Fibroblast of lung (primary cell): ENCODE measurements around the gene THOC7. TPM values are rescaled to one million over a fixed set of nuclear protein-coding genes. Genes with fewer than 3 reads are reported as not detected.

Experiments
- DNase-seq, 2 donors: peaks; one replicate each; pipeline versions ENCODE4 v3.0.0 to v3.0.0-alpha.2; 2010; ENCODE audit warnings: low read depth in 2 of 2
- H2AFZ ChIP-seq: 2 replicates; pipeline ENCODE4 v1.5.1; 2012; ENCODE audit warnings: low read length, control low read depth, inconsistent platforms
- H3K27ac ChIP-seq: 2 replicates; pipeline ENCODE4 v1.5.1; 2011; ENCODE audit warnings: low read length, control low read depth; ENCODE audit not compliant: insufficient read depth
- H3K27me3 ChIP-seq: 2 replicates; pipeline ENCODE4 v1.5.1; 2011; ENCODE audit warnings: mild to moderate bottlenecking, low read length; ENCODE audit not compliant: control insufficient read depth, insufficient read depth
- H3K36me3 ChIP-seq: 2 replicates; pipeline ENCODE4 v1.5.1; 2011; ENCODE audit warnings: low read length; ENCODE audit not compliant: control insufficient read depth, insufficient read depth
- H3K4me1 ChIP-seq: 2 replicates; pipeline ENCODE4 v1.5.1; 2011; ENCODE audit warnings: low read length; ENCODE audit not compliant: control insufficient read depth, insufficient read depth; ENCODE audit errors: extremely low read depth
- H3K4me2 ChIP-seq: 2 replicates; pipeline ENCODE4 v1.5.1; 2011; ENCODE audit warnings: low read length, control low read depth; ENCODE audit not compliant: insufficient read depth; ENCODE audit errors: extremely low read depth
- H3K4me3 ChIP-seq, 4 experiments: fragments of 200-600 bp in 1 of 4; sonication (generic) in 1 of 4; replicated peaks in 1 of 4; 2 replicates each; pipeline ENCODE4 v1.5.1; 2011 to 2016; ENCODE audit warnings: low read length in 4 of 4, low read depth in 3 of 4, mild to moderate bottlenecking in 3 of 4, control low read depth in 2 of 4, inconsistent platforms in 1 of 4, mixed read lengths in 1 of 4; ENCODE audit not compliant: insufficient read depth in 1 of 4; ENCODE audit errors: control extremely low read depth in 1 of 4
- H3K79me2 ChIP-seq: 2 replicates; pipeline ENCODE4 v1.5.1; 2012; ENCODE audit warnings: mild to moderate bottlenecking, low read length, inconsistent platforms; ENCODE audit not compliant: control insufficient read depth, insufficient read depth
- H3K9ac ChIP-seq: 2 replicates; pipeline ENCODE4 v1.5.1; 2011; ENCODE audit warnings: mild to moderate bottlenecking, low read length, control low read depth; ENCODE audit not compliant: insufficient read depth
- H3K9me3 ChIP-seq: 2 replicates; pipeline ENCODE4 v1.5.1; 2012; ENCODE audit warnings: low read depth, low read length; ENCODE audit not compliant: control insufficient read depth, insufficient read depth
- H4K20me1 ChIP-seq: 2 replicates; pipeline ENCODE4 v1.5.1; 2011; ENCODE audit warnings: low read length; ENCODE audit not compliant: control insufficient read depth, insufficient read depth; ENCODE audit errors: extremely low read depth
- EZH2 ChIP-seq: IDR thresholded peaks from 2 replicates; pipeline ENCODE4 v1.5.1; 2012; ENCODE audit warnings: low read length, control low read depth, mild to moderate bottlenecking; ENCODE audit errors: missing control alignments
- polyA plus RNA-seq, 2 donors: library from polyadenylated mRNA; depleted of rRNA in 1 of 2; stranded (reverse) in 1 of 2; unstranded in 1 of 2; fragments of >200 nt; gene quantifications; 2 replicates each; pipeline ENCODE4 v1.2.1, GENCODE V29; 2011 to 2012; ENCODE audit warnings: missing spikeins in 1 of 2
- total RNA-seq: library from RNA; depleted of rRNA; stranded (reverse); fragments of >200 nt; gene quantifications from 2 replicates; pipeline ENCODE4 v1.2.1, GENCODE V29; 2014
- TF ChIP-seq, protein P1 (sequence below), 2 donors: IDR thresholded peaks in 1 of 2; conservative IDR thresholded peaks in 1 of 2; 1 replicate in 1 of 2; 2 replicates in 1 of 2; pipeline ENCODE4 v1.5.1; 2011 to 2012; ENCODE audit warnings: low read length in 2 of 2, control low read depth in 1 of 2, inconsistent platforms in 1 of 2, low read depth in 1 of 2, mild to moderate bottlenecking in 1 of 2

The THOC7 gene
- total and polyA plus RNA-seq, 2 donors (not counting 1 experiment from before 2014, with no cell fraction given): 35.3 to 103 TPM

DNA sequence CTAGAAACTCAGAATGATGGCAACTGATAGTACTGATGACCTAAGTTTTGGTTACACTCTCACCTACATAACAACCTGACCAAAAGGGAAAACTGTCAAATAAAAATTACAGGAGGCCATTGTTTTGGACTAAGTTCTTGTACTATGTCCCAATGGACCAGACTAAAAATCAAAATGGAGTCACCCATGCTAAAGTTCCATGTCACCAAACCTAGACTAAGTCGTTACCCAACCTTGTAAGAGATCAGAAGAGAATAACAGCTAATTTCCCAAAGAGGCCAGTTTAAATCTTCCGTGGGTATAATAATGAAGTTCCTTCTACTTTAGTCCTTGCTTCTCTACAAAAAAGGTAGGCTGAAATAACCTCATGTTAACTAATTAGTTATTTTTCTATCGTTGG is 12.3 kb downstream of the THOC7 start:
- no peaks in the 10 kb centered on the region for H3K27me3 ChIP-seq
- no peaks in the 10 kb centered on the region for H3K9me3 ChIP-seq
- H3K4me2 ChIP-seq: no peak overlapping the region
- H3K4me1 ChIP-seq: no peaks in the 10 kb centered on the region
- peaks cover 17% of the 10 kb centered on the region for H3K79me2 ChIP-seq
- no peak overlapping the region for H3K4me3 ChIP-seq
- no peaks in the 10 kb centered on the region for H3K36me3 ChIP-seq
- no peak overlapping the region for H3K9ac ChIP-seq
- no peak for DNase-seq
- no peak overlapping the region for H2AFZ ChIP-seq
- no peaks in the 10 kb centered on the region for H4K20me1 ChIP-seq
- TF ChIP-seq, protein P1, sequence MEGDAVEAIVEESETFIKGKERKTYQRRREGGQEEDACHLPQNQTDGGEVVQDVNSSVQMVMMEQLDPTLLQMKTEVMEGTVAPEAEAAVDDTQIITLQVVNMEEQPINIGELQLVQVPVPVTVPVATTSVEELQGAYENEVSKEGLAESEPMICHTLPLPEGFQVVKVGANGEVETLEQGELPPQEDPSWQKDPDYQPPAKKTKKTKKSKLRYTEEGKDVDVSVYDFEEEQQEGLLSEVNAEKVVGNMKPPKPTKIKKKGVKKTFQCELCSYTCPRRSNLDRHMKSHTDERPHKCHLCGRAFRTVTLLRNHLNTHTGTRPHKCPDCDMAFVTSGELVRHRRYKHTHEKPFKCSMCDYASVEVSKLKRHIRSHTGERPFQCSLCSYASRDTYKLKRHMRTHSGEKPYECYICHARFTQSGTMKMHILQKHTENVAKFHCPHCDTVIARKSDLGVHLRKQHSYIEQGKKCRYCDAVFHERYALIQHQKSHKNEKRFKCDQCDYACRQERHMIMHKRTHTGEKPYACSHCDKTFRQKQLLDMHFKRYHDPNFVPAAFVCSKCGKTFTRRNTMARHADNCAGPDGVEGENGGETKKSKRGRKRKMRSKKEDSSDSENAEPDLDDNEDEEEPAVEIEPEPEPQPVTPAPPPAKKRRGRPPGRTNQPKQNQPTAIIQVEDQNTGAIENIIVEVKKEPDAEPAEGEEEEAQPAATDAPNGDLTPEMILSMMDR (conservative IDR thresholded peaks at IDR 0.05 in 1 of 2, IDR thresholded peaks at IDR 0.05 in 1 of 2; ENCODE audit: low read depth in 1 of 2, low read length in 2 of 2): no peak
- no peak for TF ChIP-seq EZH2
- no peak overlapping the region for H3K27ac ChIP-seq

DNA sequence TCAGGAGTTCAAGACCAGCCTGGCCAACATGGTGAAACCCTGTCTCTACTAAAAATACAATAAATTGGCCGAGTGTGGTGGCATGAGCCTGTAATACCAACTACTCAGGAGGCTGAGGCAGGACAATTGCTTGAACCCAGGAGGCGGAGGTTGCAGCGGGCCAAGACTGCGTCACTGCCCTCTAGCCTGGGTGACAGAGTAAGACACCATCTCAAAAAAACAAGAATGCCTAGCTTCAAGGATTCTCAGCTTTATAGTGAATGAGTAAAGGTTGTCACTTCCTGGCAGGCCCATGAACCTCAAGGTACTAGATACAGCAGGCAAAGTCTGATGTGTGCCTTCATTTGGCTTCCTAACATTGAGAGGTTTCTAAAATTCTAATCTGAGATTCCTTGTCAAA is 14.4 kb downstream of the THOC7 start:
- no peak overlapping the region for H3K4me2 ChIP-seq
- H3K79me2 ChIP-seq: peaks cover 7% of the 10 kb centered on the region
- H4K20me1 ChIP-seq: no peaks in the 10 kb centered on the region
- no peaks in the 10 kb centered on the region for H3K27me3 ChIP-seq
- no peak for TF ChIP-seq EZH2
- TF ChIP-seq, protein P1 (conservative IDR thresholded peaks at IDR 0.05 in 1 of 2, IDR thresholded peaks at IDR 0.05 in 1 of 2; ENCODE audit: low read depth in 1 of 2, low read length in 2 of 2): no peak
- no peak overlapping the region for H3K9ac ChIP-seq
- H3K27ac ChIP-seq: no peak overlapping the region
- DNase-seq: no peak
- no peaks in the 10 kb centered on the region for H3K36me3 ChIP-seq
- H2AFZ ChIP-seq: no peak overlapping the region
- H3K4me1 ChIP-seq: no peaks in the 10 kb centered on the region
- H3K9me3 ChIP-seq: no peaks in the 10 kb centered on the region
- no peak overlapping the region for H3K4me3 ChIP-seq

DNA sequence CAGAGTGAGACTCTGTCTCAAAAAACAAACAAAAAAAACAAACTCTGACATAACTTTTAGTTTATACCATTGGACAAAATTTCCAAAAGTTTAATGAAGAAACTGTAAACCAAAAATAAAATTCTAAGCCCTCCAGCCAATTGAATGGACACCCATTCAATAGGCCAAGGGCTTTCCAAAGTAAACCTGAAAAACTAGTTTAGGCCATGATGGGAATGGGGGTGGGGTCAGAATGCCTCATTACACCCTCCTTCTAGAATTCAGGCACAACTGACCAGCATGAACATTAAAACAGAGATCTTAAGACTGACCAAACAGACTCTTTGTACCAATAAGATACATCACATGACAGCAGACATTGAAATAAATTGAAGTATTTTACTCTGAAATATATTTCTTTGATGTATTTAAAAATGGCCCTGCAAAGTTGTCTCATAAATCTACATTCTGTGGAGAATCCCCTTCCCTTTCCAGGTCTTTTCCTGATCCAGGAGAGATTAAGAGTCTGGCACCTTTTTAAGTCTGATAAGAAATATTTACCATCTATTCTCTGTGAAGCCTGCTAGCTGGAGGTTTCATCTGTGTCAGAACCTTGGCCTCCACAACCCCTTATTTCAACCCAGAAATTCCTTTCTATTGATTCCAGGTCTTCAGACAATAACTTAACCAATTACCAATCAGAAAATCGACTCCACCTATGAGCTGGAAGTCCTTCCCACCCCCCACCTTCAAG is 15.7 kb downstream of the THOC7 start:
- H3K4me2 ChIP-seq: no peak overlapping the region
- H3K36me3 ChIP-seq: no peaks in the 10 kb centered on the region
- no peaks in the 10 kb centered on the region for H3K9me3 ChIP-seq
- DNase-seq: no peak
- H3K4me1 ChIP-seq: no peaks in the 10 kb centered on the region
- H3K27ac ChIP-seq: no peak overlapping the region
- no peak overlapping the region for H3K9ac ChIP-seq
- no peak overlapping the region for H2AFZ ChIP-seq
- H4K20me1 ChIP-seq: no peaks in the 10 kb centered on the region
- TF ChIP-seq, protein P1 (conservative IDR thresholded peaks at IDR 0.05 in 1 of 2, IDR thresholded peaks at IDR 0.05 in 1 of 2; ENCODE audit: low read depth in 1 of 2, low read length in 2 of 2): no peak
- no peak for TF ChIP-seq EZH2
- H3K27me3 ChIP-seq: no peaks in the 10 kb centered on the region
- H3K79me2 ChIP-seq: peaks cover 3% of the 10 kb centered on the region
- H3K4me3 ChIP-seq: no peak overlapping the region
